HepG2 (cell line): ENCODE results near the gene KLHDC4. TPM values are rescaled to one million over a fixed set of nuclear protein-coding genes. Genes with fewer than 3 reads are reported as not detected.

Experiments used
- ARID3A ChIP-seq: IDR thresholded peaks from 2 replicates; pipeline ENCODE4 v1.6.1; 2012; ENCODE audit warnings: low read depth, low read length, improper control_type of control experiment
- ATF5 ChIP-seq: sonication (generic); formaldehyde crosslinking; IDR thresholded peaks from 2 replicates; pipeline ENCODE4 v1.4.0; 2020; ENCODE audit warnings: mild to moderate bottlenecking, low read depth, missing genetic modification reagents
- BATF2 ChIP-seq: sonication (generic); formaldehyde crosslinking; IDR thresholded peaks from 2 replicates; pipeline ENCODE4 v1.8.0; 2022; ENCODE audit warnings: mild to moderate bottlenecking, missing genetic modification reagents, moderate library complexity
- DNMT3B ChIP-seq: conservative IDR thresholded peaks from 2 replicates; pipeline ENCODE4 v1.6.1; 2016; ENCODE audit warnings: missing biosample characterization, control low read depth
- FIP1L1 ChIP-seq: fragments of 200-400 bp; formaldehyde crosslinking; IDR thresholded peaks from 2 replicates; pipeline ENCODE4 v1.6.1; 2018; ENCODE audit warnings: low read depth, mild to moderate bottlenecking, low read length, moderate library complexity, borderline replicate concordance; ENCODE audit not compliant: insufficient read depth
- HMGXB4 ChIP-seq, 2 experiments: sonication (generic) in 1 of 2; formaldehyde crosslinking in 1 of 2; IDR thresholded peaks; 2 replicates each; pipeline versions ENCODE4 v1.4.0 to v1.6.1; 2018 to 2020; ENCODE audit warnings: missing genetic modification reagents in 2 of 2, borderline replicate concordance in 1 of 2, low read depth in 1 of 2, mild to moderate bottlenecking in 1 of 2, missing biosample characterization in 1 of 2
- ISL2 ChIP-seq: sonication (generic); formaldehyde crosslinking; IDR thresholded peaks from 2 replicates; pipeline ENCODE4 v1.5.0; 2020; ENCODE audit warnings: missing genetic modification reagents
- KLF11 ChIP-seq: IDR thresholded peaks from 2 replicates; pipeline ENCODE4 v1.6.1; 2016; ENCODE audit warnings: missing compliant biosample characterization
- KLF6 ChIP-seq: IDR thresholded peaks from 2 replicates; pipeline ENCODE4 v1.8.0; 2016; ENCODE audit warnings: missing biosample characterization, missing genetic modification reagents
- MAX ChIP-seq: IDR thresholded peaks from 2 replicates; pipeline ENCODE4 v1.6.1; 2012; ENCODE audit warnings: inconsistent platforms
- MAZ ChIP-seq, 2 experiments: sonication (generic) in 1 of 2; formaldehyde crosslinking in 1 of 2; IDR thresholded peaks; 2 replicates each; pipeline versions ENCODE4 v1.5.0 to v1.6.1; 2012 to 2020; ENCODE audit warnings: low read depth in 2 of 2, mild to moderate bottlenecking in 2 of 2, borderline replicate concordance in 1 of 2, improper control_type of control experiment in 1 of 2, low read length in 1 of 2, missing genetic modification reagents in 1 of 2, moderate library complexity in 1 of 2
- MTA1 ChIP-seq: sonication (generic); formaldehyde crosslinking; IDR thresholded peaks from 2 replicates; pipeline ENCODE4 v1.4.0; 2020; ENCODE audit warnings: missing genetic modification reagents, mild to moderate bottlenecking, borderline replicate concordance
- SMYD3 ChIP-seq: sonication (generic); formaldehyde crosslinking; IDR thresholded peaks from 2 replicates; pipeline ENCODE4 v1.8.1; 2023; ENCODE audit warnings: mild to moderate bottlenecking, missing genetic modification reagents
- ZBTB3 ChIP-seq: sonication (generic); formaldehyde crosslinking; IDR thresholded peaks from 2 replicates; pipeline ENCODE4 v1.4.0; 2020; ENCODE audit warnings: low read depth, mild to moderate bottlenecking, moderate library complexity, missing genetic modification reagents, borderline replicate concordance
- ZBTB37 ChIP-seq: sonication (generic); formaldehyde crosslinking; IDR thresholded peaks from 2 replicates; pipeline ENCODE4 v1.4.0; 2020; ENCODE audit warnings: mild to moderate bottlenecking, missing genetic modification reagents
- ZBTB8A ChIP-seq: sonication (generic); formaldehyde crosslinking; IDR thresholded peaks from 2 replicates; pipeline ENCODE4 v1.4.0; 2020; ENCODE audit warnings: mild to moderate bottlenecking, low read depth, missing genetic modification reagents, borderline replicate concordance
- ZNF335 ChIP-seq: sonication (generic); formaldehyde crosslinking; IDR thresholded peaks from 2 replicates; pipeline ENCODE4 v1.4.0; 2020; ENCODE audit warnings: missing genetic modification reagents
- ZNF343 ChIP-seq: sonication (generic); formaldehyde crosslinking; IDR thresholded peaks from 2 replicates; pipeline ENCODE4 v1.4.0; 2020; ENCODE audit warnings: mild to moderate bottlenecking, missing genetic modification reagents
- ZNF674 ChIP-seq: sonication (generic); formaldehyde crosslinking; IDR thresholded peaks from 2 replicates; pipeline ENCODE4 v1.5.0; 2020; ENCODE audit warnings: low read depth, mild to moderate bottlenecking, missing genetic modification reagents
- ZNF691 ChIP-seq: sonication (generic); formaldehyde crosslinking; IDR thresholded peaks from 2 replicates; pipeline ENCODE4 v1.4.0; 2020; ENCODE audit warnings: missing genetic modification reagents, low read depth, mild to moderate bottlenecking, borderline replicate concordance
- polyA plus RNA-seq, 8 experiments: library from polyadenylated mRNA; depleted of rRNA in 3 of 8; stranded (reverse) in 7 of 8; unstranded in 1 of 8; fragments of >200 nt; fragmentation: Illumina TruSeq in 4 of 8; extraction: Trizol in 4 of 8; gene quantifications; 2 replicates each; pipeline versions ENCODE4 v1.2.1 to v1.2.3, GENCODE V29; 2011 to 2016; ENCODE audit warnings: low read depth in 4 of 8, missing spikeins in 1 of 8, mixed read lengths in 1 of 8; ENCODE audit not compliant: insufficient read depth in 1 of 8
- total RNA-seq, 5 experiments: library from RNA; depleted of rRNA; stranded (reverse); fragments of >200 nt; fragmentation: Illumina TruSeq; extraction: Trizol; gene quantifications; 2 replicates each; pipeline ENCODE4 v1.2.3, GENCODE V29; 2016; ENCODE audit warnings: low read depth in 1 of 5

The KLHDC4 gene
- total and polyA plus RNA-seq, 2 of the 13 experiments (the other 11 are each of a cell fraction or from before 2014, with no cell fraction given), result 18.7 to 31.8 TPM

GRCh38 chr16:87765776-87766484 is at the start of gene KLHDC4 (continued):
- TF ChIP-seq MAZ (IDR thresholded peaks at IDR 0.05; ENCODE audit: borderline replicate concordance, low read depth, low read length), result 0 out of 2 replicates have a peak, but pooled peaks have one; percentile 57
- TF ChIP-seq MAZ (CRISPR knock-in tag; IDR thresholded peaks at IDR 0.05; ENCODE audit: low read depth), result peak; percentile 78
- no peak for TF ChIP-seq ATF5
- 0 out of 2 replicates have a peak, but pooled peaks have one; percentile 36 for TF ChIP-seq FIP1L1
- TF ChIP-seq DNMT3B (CRISPR knock-in tag), result peak; percentile 85; the same call in 1 of the 2 replicates
- TF ChIP-seq KLF11 (CRISPR knock-in tag), result peak; percentile 75; the same call in 1 of the 2 replicates
- TF ChIP-seq MAX, result peak; percentile 94
- peak; percentile 70; the same call in 1 of the 2 replicates for TF ChIP-seq ZNF335 (CRISPR knock-in tag)
- no peak for TF ChIP-seq ZNF343 (CRISPR knock-in tag)
- TF ChIP-seq HMGXB4 (CRISPR knock-in tag; IDR thresholded peaks at IDR 0.05; ENCODE audit: borderline replicate concordance in 1 of 2, low read depth in 1 of 2), result peak; percentile 89 to 93
- TF ChIP-seq ZBTB37 (CRISPR knock-in tag), result no peak
- no peak for TF ChIP-seq ZBTB8A (CRISPR knock-in tag)
- peak; percentile 30; the same call in 1 of the 2 replicates for TF ChIP-seq BATF2 (CRISPR knock-in tag)
- TF ChIP-seq ISL2 (CRISPR knock-in tag), result peak; percentile 80
- TF ChIP-seq MTA1 (CRISPR knock-in tag), result no peak
- TF ChIP-seq SMYD3 (CRISPR knock-in tag), result peak; percentile 96
- TF ChIP-seq ARID3A, result no peak
- no peak for TF ChIP-seq ZNF674 (CRISPR knock-in tag)
- TF ChIP-seq KLF6 (CRISPR knock-in tag), result 0 out of 2 replicates have a peak, but pooled peaks have one; percentile 41
- TF ChIP-seq ZNF691 (CRISPR knock-in tag), result peak; percentile 92
- TF ChIP-seq ZBTB3, result peak; percentile 86; the same call in 1 of the 2 replicates
